WTC11 (cell line): Measurements from ENCODE around the gene IPPK.

Source experiments
- ESRRA ChIP-seq: sonication (generic); formaldehyde crosslinking; IDR thresholded peaks from 2 replicates; pipeline ENCODE4 v1.8.1; 2022; ENCODE audit warnings: mild to moderate bottlenecking, missing genetic modification reagents, borderline replicate concordance
- NFYB ChIP-seq: sonication (generic); formaldehyde crosslinking; conservative IDR thresholded peaks from 2 replicates; pipeline ENCODE4 v1.8.0; 2022; ENCODE audit warnings: low read depth, missing genetic modification reagents
- ZNF121 ChIP-seq: sonication (generic); formaldehyde crosslinking; IDR thresholded peaks from 2 replicates; pipeline ENCODE4 v1.8.0; 2023; ENCODE audit warnings: missing genetic modification reagents
- ZNF317 ChIP-seq: sonication (generic); formaldehyde crosslinking; IDR thresholded peaks from 2 replicates; pipeline ENCODE4 v1.8.1; 2023; ENCODE audit warnings: low read depth, mild to moderate bottlenecking, moderate library complexity, missing genetic modification reagents, borderline replicate concordance
- ZNF396 ChIP-seq: fragments of 250-450 bp; sonication (Bioruptor Pico); IDR thresholded peaks from 2 replicates; pipeline ENCODE4 v1.8.0; 2021; ENCODE audit warnings: mild to moderate bottlenecking, moderate library complexity, borderline replicate concordance
- TF ChIP-seq, protein P1 (sequence below): sonication (generic); formaldehyde crosslinking; IDR thresholded peaks from 2 replicates; pipeline ENCODE4 v1.8.0; 2023; ENCODE audit warnings: missing genetic modification reagents, mild to moderate bottlenecking, borderline replicate concordance
- TF ChIP-seq, protein P2 (sequence below): fragments of 200-600 bp; IDR thresholded peaks from 2 replicates; pipeline ENCODE4 v1.8.0; 2022; ENCODE audit warnings: antibody characterized with exemption
- TF ChIP-seq, protein P3 (sequence below): sonication (generic); formaldehyde crosslinking; IDR thresholded peaks from 2 replicates; pipeline ENCODE4 v1.8.1; 2023; ENCODE audit warnings: mild to moderate bottlenecking, missing genetic modification reagents, moderate library complexity
- TF ChIP-seq, protein P4 (sequence below): sonication (generic); formaldehyde crosslinking; IDR thresholded peaks from 2 replicates; pipeline ENCODE4 v1.8.0; 2023; ENCODE audit warnings: mild to moderate bottlenecking, missing genetic modification reagents
- TF ChIP-seq, protein P5 (sequence below): sonication (generic); formaldehyde crosslinking; IDR thresholded peaks from 2 replicates; pipeline ENCODE4 v1.8.1; 2023; ENCODE audit warnings: mild to moderate bottlenecking, missing genetic modification reagents, borderline replicate concordance
- TF ChIP-seq, protein P6 (sequence below): sonication (generic); formaldehyde crosslinking; IDR thresholded peaks from 2 replicates; pipeline ENCODE4 v1.8.1; 2022; ENCODE audit warnings: mild to moderate bottlenecking, moderate library complexity, missing genetic modification reagents
- TF ChIP-seq, protein P7 (sequence below): sonication (generic); formaldehyde crosslinking; IDR thresholded peaks from 2 replicates; pipeline ENCODE4 v1.8.1; 2022; ENCODE audit warnings: low read depth, mild to moderate bottlenecking, moderate library complexity, missing genetic modification reagents, borderline replicate concordance
- TF ChIP-seq, protein P8 (sequence below): sonication (generic); formaldehyde crosslinking; IDR thresholded peaks from 2 replicates; pipeline ENCODE4 v1.8.0; 2022; ENCODE audit warnings: missing genetic modification reagents

DNA sequence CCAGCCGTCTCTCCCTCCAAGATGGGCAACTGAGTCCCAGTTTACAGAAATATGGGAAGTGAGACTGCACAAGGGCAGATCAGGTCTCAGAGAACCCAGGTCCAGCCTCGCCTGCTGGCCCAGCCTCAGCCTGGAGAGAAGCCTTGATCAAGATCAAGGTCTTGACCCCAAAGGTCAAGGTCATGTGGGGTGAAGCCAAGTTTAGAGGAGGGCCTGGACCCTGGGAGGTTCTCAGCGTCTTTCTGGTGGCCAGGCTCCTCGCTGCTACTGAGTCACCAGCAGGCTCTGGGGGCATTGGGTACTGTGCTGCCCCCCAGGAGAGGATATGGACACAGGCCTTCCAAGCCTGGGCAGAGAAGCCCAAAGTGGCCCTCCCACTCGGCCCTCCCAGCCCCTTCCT, 8.8 kb downstream of the IPPK start:
- TF ChIP-seq, protein P1, sequence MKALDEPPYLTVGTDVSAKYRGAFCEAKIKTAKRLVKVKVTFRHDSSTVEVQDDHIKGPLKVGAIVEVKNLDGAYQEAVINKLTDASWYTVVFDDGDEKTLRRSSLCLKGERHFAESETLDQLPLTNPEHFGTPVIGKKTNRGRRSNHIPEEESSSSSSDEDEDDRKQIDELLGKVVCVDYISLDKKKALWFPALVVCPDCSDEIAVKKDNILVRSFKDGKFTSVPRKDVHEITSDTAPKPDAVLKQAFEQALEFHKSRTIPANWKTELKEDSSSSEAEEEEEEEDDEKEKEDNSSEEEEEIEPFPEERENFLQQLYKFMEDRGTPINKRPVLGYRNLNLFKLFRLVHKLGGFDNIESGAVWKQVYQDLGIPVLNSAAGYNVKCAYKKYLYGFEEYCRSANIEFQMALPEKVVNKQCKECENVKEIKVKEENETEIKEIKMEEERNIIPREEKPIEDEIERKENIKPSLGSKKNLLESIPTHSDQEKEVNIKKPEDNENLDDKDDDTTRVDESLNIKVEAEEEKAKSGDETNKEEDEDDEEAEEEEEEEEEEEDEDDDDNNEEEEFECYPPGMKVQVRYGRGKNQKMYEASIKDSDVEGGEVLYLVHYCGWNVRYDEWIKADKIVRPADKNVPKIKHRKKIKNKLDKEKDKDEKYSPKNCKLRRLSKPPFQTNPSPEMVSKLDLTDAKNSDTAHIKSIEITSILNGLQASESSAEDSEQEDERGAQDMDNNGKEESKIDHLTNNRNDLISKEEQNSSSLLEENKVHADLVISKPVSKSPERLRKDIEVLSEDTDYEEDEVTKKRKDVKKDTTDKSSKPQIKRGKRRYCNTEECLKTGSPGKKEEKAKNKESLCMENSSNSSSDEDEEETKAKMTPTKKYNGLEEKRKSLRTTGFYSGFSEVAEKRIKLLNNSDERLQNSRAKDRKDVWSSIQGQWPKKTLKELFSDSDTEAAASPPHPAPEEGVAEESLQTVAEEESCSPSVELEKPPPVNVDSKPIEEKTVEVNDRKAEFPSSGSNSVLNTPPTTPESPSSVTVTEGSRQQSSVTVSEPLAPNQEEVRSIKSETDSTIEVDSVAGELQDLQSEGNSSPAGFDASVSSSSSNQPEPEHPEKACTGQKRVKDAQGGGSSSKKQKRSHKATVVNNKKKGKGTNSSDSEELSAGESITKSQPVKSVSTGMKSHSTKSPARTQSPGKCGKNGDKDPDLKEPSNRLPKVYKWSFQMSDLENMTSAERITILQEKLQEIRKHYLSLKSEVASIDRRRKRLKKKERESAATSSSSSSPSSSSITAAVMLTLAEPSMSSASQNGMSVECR (CRISPR knock-in tag) = no peak
- TF ChIP-seq, protein P2, sequence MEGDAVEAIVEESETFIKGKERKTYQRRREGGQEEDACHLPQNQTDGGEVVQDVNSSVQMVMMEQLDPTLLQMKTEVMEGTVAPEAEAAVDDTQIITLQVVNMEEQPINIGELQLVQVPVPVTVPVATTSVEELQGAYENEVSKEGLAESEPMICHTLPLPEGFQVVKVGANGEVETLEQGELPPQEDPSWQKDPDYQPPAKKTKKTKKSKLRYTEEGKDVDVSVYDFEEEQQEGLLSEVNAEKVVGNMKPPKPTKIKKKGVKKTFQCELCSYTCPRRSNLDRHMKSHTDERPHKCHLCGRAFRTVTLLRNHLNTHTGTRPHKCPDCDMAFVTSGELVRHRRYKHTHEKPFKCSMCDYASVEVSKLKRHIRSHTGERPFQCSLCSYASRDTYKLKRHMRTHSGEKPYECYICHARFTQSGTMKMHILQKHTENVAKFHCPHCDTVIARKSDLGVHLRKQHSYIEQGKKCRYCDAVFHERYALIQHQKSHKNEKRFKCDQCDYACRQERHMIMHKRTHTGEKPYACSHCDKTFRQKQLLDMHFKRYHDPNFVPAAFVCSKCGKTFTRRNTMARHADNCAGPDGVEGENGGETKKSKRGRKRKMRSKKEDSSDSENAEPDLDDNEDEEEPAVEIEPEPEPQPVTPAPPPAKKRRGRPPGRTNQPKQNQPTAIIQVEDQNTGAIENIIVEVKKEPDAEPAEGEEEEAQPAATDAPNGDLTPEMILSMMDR = no peak
- TF ChIP-seq ZNF317 (CRISPR knock-in tag) = no peak
- TF ChIP-seq, protein P3, sequence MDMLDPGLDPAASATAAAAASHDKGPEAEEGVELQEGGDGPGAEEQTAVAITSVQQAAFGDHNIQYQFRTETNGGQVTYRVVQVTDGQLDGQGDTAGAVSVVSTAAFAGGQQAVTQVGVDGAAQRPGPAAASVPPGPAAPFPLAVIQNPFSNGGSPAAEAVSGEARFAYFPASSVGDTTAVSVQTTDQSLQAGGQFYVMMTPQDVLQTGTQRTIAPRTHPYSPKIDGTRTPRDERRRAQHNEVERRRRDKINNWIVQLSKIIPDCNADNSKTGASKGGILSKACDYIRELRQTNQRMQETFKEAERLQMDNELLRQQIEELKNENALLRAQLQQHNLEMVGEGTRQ (CRISPR knock-in tag) = no peak
- TF ChIP-seq, protein P4, sequence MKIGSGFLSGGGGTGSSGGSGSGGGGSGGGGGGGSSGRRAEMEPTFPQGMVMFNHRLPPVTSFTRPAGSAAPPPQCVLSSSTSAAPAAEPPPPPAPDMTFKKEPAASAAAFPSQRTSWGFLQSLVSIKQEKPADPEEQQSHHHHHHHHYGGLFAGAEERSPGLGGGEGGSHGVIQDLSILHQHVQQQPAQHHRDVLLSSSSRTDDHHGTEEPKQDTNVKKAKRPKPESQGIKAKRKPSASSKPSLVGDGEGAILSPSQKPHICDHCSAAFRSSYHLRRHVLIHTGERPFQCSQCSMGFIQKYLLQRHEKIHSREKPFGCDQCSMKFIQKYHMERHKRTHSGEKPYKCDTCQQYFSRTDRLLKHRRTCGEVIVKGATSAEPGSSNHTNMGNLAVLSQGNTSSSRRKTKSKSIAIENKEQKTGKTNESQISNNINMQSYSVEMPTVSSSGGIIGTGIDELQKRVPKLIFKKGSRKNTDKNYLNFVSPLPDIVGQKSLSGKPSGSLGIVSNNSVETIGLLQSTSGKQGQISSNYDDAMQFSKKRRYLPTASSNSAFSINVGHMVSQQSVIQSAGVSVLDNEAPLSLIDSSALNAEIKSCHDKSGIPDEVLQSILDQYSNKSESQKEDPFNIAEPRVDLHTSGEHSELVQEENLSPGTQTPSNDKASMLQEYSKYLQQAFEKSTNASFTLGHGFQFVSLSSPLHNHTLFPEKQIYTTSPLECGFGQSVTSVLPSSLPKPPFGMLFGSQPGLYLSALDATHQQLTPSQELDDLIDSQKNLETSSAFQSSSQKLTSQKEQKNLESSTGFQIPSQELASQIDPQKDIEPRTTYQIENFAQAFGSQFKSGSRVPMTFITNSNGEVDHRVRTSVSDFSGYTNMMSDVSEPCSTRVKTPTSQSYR (CRISPR knock-in tag) = no peak
- TF ChIP-seq, protein P5, sequence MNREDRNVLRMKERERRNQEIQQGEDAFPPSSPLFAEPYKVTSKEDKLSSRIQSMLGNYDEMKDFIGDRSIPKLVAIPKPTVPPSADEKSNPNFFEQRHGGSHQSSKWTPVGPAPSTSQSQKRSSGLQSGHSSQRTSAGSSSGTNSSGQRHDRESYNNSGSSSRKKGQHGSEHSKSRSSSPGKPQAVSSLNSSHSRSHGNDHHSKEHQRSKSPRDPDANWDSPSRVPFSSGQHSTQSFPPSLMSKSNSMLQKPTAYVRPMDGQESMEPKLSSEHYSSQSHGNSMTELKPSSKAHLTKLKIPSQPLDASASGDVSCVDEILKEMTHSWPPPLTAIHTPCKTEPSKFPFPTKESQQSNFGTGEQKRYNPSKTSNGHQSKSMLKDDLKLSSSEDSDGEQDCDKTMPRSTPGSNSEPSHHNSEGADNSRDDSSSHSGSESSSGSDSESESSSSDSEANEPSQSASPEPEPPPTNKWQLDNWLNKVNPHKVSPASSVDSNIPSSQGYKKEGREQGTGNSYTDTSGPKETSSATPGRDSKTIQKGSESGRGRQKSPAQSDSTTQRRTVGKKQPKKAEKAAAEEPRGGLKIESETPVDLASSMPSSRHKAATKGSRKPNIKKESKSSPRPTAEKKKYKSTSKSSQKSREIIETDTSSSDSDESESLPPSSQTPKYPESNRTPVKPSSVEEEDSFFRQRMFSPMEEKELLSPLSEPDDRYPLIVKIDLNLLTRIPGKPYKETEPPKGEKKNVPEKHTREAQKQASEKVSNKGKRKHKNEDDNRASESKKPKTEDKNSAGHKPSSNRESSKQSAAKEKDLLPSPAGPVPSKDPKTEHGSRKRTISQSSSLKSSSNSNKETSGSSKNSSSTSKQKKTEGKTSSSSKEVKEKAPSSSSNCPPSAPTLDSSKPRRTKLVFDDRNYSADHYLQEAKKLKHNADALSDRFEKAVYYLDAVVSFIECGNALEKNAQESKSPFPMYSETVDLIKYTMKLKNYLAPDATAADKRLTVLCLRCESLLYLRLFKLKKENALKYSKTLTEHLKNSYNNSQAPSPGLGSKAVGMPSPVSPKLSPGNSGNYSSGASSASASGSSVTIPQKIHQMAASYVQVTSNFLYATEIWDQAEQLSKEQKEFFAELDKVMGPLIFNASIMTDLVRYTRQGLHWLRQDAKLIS (CRISPR knock-in tag) = no peak
- no peak for TF ChIP-seq ZNF121
- TF ChIP-seq, protein P6, sequence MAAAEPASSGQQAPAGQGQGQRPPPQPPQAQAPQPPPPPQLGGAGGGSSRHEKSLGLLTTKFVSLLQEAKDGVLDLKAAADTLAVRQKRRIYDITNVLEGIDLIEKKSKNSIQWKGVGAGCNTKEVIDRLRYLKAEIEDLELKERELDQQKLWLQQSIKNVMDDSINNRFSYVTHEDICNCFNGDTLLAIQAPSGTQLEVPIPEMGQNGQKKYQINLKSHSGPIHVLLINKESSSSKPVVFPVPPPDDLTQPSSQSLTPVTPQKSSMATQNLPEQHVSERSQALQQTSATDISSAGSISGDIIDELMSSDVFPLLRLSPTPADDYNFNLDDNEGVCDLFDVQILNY (CRISPR knock-in tag) = no peak
- no peak for TF ChIP-seq NFYB (CRISPR knock-in tag)
- TF ChIP-seq ZNF396 = no peak
- TF ChIP-seq, protein P7, sequence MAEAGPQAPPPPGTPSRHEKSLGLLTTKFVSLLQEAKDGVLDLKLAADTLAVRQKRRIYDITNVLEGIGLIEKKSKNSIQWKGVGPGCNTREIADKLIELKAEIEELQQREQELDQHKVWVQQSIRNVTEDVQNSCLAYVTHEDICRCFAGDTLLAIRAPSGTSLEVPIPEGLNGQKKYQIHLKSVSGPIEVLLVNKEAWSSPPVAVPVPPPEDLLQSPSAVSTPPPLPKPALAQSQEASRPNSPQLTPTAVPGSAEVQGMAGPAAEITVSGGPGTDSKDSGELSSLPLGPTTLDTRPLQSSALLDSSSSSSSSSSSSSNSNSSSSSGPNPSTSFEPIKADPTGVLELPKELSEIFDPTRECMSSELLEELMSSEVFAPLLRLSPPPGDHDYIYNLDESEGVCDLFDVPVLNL = no peak
- TF ChIP-seq ESRRA (CRISPR knock-in tag) = no peak
- TF ChIP-seq, protein P8, sequence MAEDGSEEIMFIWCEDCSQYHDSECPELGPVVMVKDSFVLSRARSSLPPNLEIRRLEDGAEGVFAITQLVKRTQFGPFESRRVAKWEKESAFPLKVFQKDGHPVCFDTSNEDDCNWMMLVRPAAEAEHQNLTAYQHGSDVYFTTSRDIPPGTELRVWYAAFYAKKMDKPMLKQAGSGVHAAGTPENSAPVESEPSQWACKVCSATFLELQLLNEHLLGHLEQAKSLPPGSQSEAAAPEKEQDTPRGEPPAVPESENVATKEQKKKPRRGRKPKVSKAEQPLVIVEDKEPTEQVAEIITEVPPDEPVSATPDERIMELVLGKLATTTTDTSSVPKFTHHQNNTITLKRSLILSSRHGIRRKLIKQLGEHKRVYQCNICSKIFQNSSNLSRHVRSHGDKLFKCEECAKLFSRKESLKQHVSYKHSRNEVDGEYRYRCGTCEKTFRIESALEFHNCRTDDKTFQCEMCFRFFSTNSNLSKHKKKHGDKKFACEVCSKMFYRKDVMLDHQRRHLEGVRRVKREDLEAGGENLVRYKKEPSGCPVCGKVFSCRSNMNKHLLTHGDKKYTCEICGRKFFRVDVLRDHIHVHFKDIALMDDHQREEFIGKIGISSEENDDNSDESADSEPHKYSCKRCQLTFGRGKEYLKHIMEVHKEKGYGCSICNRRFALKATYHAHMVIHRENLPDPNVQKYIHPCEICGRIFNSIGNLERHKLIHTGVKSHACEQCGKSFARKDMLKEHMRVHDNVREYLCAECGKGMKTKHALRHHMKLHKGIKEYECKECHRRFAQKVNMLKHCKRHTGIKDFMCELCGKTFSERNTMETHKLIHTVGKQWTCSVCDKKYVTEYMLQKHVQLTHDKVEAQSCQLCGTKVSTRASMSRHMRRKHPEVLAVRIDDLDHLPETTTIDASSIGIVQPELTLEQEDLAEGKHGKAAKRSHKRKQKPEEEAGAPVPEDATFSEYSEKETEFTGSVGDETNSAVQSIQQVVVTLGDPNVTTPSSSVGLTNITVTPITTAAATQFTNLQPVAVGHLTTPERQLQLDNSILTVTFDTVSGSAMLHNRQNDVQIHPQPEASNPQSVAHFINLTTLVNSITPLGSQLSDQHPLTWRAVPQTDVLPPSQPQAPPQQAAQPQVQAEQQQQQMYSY (CRISPR knock-in tag) = no peak
